ENCODE results near the gene LMF2. TPM values are rescaled to one million over a fixed set of nuclear protein-coding genes. Genes with fewer than 3 reads are reported as not detected.

The LMF2 gene
- polyA plus RNA-seq, 1 of the 3 experiments (the other 2 are of a cell fraction): 34.3 TPM

DNA sequence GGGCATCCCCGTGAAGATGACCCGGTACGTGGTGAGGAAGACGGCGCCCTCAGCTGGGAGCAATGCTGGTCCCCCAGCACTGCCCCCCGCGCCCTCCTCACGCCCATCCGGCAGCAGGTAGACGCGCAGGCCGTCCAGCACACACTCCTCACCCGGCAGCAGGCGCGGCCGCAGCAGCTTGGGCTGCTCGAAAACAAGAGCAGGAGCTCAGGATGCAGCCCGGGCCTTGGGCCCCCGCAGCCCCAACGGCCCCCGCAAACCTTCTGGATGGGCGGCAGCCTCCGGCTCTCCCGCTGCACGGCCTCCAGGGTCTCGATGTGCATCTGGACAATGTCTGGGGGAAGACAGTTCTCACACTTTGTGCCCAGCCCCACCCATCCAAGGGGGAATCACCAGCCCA is 46.0 kb downstream of the LMF2 start:
- CTCF ChIA-PET: no interaction called here
- 100% methylated on average over 8 of the region's 26 CpGs for WGBS (ENCODE audit: low lambda C conversion rate)

More for the DNA sequence above, 46.0 kb downstream of the LMF2 start:
- no peak overlapping the region for H2AFZ ChIP-seq (ENCODE audit: low read depth)
- TF ChIP-seq EZH2phosphoT487 (IDR thresholded peaks at IDR 0.05; ENCODE audit: borderline replicate concordance, low read depth): no peak
- TF ChIP-seq MAX (IDR thresholded peaks at IDR 0.05; ENCODE audit: low read depth): no peak
- TF ChIP-seq POLR2AphosphoS5 (IDR thresholded peaks at IDR 0.05; ENCODE audit: low read depth, low read length): no peak
- no peak for TF ChIP-seq JUND (IDR thresholded peaks at IDR 0.05)
- TF ChIP-seq GABPA (IDR thresholded peaks at IDR 0.05; ENCODE audit: low read depth): no peak
- TF ChIP-seq, protein P1, sequence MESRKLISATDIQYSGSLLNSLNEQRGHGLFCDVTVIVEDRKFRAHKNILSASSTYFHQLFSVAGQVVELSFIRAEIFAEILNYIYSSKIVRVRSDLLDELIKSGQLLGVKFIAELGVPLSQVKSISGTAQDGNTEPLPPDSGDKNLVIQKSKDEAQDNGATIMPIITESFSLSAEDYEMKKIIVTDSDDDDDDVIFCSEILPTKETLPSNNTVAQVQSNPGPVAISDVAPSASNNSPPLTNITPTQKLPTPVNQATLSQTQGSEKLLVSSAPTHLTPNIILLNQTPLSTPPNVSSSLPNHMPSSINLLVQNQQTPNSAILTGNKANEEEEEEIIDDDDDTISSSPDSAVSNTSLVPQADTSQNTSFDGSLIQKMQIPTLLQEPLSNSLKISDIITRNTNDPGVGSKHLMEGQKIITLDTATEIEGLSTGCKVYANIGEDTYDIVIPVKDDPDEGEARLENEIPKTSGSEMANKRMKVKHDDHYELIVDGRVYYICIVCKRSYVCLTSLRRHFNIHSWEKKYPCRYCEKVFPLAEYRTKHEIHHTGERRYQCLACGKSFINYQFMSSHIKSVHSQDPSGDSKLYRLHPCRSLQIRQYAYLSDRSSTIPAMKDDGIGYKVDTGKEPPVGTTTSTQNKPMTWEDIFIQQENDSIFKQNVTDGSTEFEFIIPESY (IDR thresholded peaks at IDR 0.05; ENCODE audit: borderline replicate concordance, low read depth): no peak
- TF ChIP-seq NFIC (IDR thresholded peaks at IDR 0.05; ENCODE audit: borderline replicate concordance): no peak
- TF ChIP-seq FOXJ3 (CRISPR knock-in tag; IDR thresholded peaks at IDR 0.05): no peak
- no peak for TF ChIP-seq FOSL2 (IDR thresholded peaks at IDR 0.05; ENCODE audit: borderline replicate concordance, low read depth)
- no peak for TF ChIP-seq EP300 (IDR thresholded peaks at IDR 0.05; ENCODE audit: borderline replicate concordance in 1 of 2, low read depth in 1 of 2, low read length in 1 of 2)
- TF ChIP-seq REST (IDR thresholded peaks at IDR 0.05; ENCODE audit: low read depth, low read length): no peak
- no peak for TF ChIP-seq RAD21 (IDR thresholded peaks at IDR 0.05; ENCODE audit: low read length)
- no peak for TF ChIP-seq FOXM1 (IDR thresholded peaks at IDR 0.05; ENCODE audit: low read depth)
- no peaks in the 10 kb centered on the region for H3K27me3 ChIP-seq (ENCODE audit: insufficient read depth)
- no peaks in the 10 kb centered on the region for H3K4me1 ChIP-seq (ENCODE audit: control insufficient read depth in 1 of 2, insufficient read depth in 2 of 2, low read depth in 1 of 2, low read length in 1 of 2)
- no peaks in the 10 kb centered on the region for H3K9me3 ChIP-seq
- H3K36me3 ChIP-seq (replicated peaks in 1 of 2; ENCODE audit: control insufficient read depth in 1 of 2, insufficient read depth in 2 of 2, low read length in 1 of 2): peaks cover 0 to 86% of the 10 kb centered on the region in 2 experiments
- H3F3A ChIP-seq (replicated peaks; ENCODE audit: insufficient read depth): no peaks in the 10 kb centered on the region
- H4K20me1 ChIP-seq (ENCODE audit: insufficient read depth): no peaks in the 10 kb centered on the region
- H3K27ac ChIP-seq (ENCODE audit: low read depth in 2 of 2, low read length in 1 of 2): no peak overlapping the region
- POLR2A ChIA-PET: no interaction called here
- no peaks in the 10 kb centered on the region for H3K9me2 ChIP-seq
- H3K4me3 ChIP-seq (ENCODE audit: low read depth in 2 of 2, low read length in 1 of 2): no peak overlapping the region
- H3K9ac ChIP-seq: no peak overlapping the region
- H3K4me2 ChIP-seq: no peak overlapping the region
- no peaks in the 10 kb centered on the region for H3K79me2 ChIP-seq (ENCODE audit: insufficient read depth)
- DNase-seq: no peak
